ENCODE results near the gene ARHGAP18. TPM values are rescaled to one million over a fixed set of nuclear protein-coding genes. Genes with fewer than 3 reads are reported as not detected.
A peak's percentile ranks its signal among the peaks of the same experiment; 100 is the strongest.

Gene ARHGAP18
- total RNA-seq, 1 donor from 2014 or later = 3.8 TPM

DNA sequence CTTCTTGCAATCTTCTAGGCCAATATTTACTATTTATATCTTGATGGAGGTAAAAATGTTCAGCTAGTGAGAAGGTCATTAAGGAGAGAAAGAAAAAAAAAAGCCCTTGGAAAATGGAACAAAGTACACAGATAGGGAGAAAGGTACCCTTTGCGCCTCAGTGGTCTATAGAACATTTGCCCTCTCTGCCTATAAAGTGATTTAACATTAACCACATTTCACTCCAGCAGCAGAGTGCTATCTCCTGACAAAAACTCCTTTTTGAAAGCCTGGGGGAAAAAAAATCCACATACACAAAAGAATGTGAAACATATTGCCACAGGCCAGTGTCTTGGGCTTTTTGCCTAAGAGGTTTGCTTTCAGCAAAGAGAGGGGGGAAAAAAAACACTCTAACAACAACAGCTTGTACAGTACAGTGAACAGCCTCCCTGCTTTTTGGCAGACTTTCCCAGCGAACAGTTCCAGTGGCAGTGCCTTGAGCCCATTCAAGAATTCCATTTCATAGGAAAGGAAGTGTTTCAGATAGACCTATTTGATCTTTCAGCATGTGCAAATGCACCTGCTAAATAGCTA is 695 bp downstream of the ARHGAP18 start:
- Mint-ChIP-seq H3K27me3 (peaks cover 3% of the 10 kb centered on the region), H3K4me1 (peaks cover 51% of the 10 kb centered on the region), H3K27ac (peak overlapping the region; percentile 91), H3K4me3 (peak overlapping the region; percentile 99), H3K36me3 (ENCODE audit: low read depth) (peaks cover 17% of the 10 kb centered on the region), H3K9me3 (no peaks in the 10 kb centered on the region)
- intact Hi-C loops (cut with micrococcal nuclease) = loop anchor here (1.0 kb wide), 1 partner anchor 37 kb away; no protein-coding TSS in a partner anchor
- DNase-seq = no peak

DNA sequence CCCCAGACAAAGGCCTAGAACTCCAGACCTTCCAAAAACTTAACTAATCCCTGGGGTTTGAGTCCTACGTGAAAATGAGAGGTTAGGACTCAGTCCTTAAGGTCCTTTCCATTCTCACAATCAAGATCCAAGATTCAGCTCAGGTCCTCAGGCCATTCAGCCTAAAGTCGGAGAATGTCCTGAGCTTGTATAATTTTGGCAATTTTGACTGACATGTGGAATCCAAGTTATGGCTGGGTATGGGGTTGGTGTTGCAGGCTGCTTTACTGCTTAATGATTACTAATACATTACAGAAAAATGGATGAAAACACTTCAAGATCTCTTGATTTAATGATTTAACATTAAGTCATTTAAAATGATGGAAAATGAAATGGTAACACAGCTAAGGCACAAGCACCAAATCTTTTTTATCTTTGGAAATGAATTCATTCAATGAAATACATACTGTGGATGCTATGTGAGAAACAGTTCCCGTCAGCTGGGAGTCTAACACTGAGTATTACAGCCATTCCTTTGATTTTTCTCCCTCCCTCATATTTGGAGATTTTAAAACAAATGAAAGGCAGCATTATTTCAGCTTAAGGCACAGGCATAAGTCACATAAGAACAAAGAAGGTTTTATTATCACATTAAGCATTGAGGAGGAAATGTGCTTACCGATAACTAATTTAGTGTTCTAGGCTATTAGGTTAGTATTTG is 1.3 kb downstream of the ARHGAP18 start:
- intact Hi-C loops (cut with micrococcal nuclease) = loop anchor here (1.0 kb wide), 1 partner anchor 36 kb away; no protein-coding TSS in a partner anchor
- no peak for DNase-seq
- Mint-ChIP-seq H3K36me3 (ENCODE audit: low read depth) (peaks cover 17% of the 10 kb centered on the region), H3K4me3 (peak overlapping the region; percentile 99), H3K27me3 (peaks cover 3% of the 10 kb centered on the region), H3K9me3 (no peaks in the 10 kb centered on the region), H3K4me1 (peaks cover 49% of the 10 kb centered on the region), H3K27ac (no peak overlapping the region)

DNA sequence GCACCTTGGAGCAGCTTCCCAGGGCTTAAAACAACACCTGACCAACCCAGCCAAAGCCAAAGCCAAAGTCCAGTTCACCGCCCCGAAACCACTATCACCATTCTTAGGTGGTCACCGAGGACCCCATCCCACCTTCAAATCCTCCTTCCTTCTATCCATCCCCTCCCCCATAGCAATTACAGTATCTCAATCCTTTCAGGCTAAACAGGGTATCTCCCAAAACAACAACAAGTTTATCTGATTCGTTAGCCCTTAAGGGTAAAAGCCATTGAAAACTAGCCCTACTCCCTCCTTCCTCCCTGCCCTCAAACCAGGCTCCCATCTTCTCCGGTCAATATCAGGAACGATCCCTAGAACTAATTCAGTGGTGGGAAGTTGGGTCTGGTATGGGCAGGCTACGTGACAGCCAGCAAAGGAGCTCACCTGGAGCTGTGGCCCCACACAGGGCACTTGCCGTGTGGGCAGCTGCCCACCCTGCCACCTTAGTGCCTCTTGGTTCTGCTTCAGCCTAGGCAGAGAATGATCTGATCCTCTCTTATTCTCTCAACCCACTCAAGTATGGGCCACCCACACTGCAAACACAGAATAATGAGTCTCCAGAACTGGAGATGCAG is 2.0 kb downstream of the ARHGAP18 start:
- Mint-ChIP-seq H3K27ac (no peak overlapping the region), H3K27me3 (peaks cover 3% of the 10 kb centered on the region), H3K9me3 (no peaks in the 10 kb centered on the region), H3K4me1 (peaks cover 49% of the 10 kb centered on the region), H3K4me3 (peak overlapping the region; percentile 99), H3K36me3 (ENCODE audit: low read depth) (peaks cover 17% of the 10 kb centered on the region)
- intact Hi-C loops (cut with micrococcal nuclease) = no loop called here
- DNase-seq = no peak

DNA sequence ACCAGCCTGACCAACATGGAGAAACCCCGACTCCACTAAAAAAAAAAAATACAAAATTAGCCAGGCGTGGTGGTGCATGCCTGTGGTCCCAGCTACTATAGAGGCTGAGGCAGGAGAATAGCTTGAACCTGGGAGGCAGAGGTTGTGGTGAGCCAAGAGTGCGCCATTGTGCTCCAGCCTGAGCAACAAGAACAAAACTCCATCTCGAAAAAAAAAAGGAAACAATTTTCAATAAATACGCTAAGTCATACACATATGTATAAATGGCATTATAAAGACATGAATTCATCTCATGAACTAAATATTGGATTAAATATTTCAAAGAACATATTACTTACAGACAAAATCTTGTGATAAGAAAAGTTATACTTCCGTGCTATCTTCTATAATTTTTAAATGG is 2.9 kb downstream of the ARHGAP18 start:
- H3K27ac Mint-ChIP-seq = no peak overlapping the region
- H3K9me3 Mint-ChIP-seq = no peaks in the 10 kb centered on the region
- H3K4me3 Mint-ChIP-seq = no peak overlapping the region
- DNase-seq = no peak
- intact Hi-C loops (cut with micrococcal nuclease) = no loop called here
- H3K36me3 Mint-ChIP-seq (ENCODE audit: low read depth) = peaks cover 17% of the 10 kb centered on the region
- H3K4me1 Mint-ChIP-seq = peaks cover 54% of the 10 kb centered on the region
- peaks cover 3% of the 10 kb centered on the region for H3K27me3 Mint-ChIP-seq

DNA sequence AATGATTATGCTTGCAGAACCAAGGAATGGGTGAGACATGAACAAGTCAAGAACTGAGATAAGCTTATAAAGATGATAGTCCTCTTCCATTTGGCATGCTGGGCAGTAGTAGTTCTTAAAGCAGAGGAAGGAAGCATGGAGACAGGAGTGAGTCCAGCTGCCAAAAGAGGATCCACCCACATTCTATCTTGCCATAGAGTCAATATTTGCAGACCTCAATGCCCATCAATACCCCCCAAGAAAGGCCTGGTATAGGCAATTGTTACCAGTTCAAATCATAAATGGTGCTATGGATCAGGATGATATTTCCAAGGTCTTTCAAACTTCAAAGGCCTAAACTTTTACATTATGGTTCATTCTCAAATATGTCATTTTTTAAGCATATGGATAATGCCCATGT is 4.8 kb downstream of the ARHGAP18 start:
- DNase-seq = no peak
- H3K36me3 Mint-ChIP-seq (ENCODE audit: low read depth) = peaks cover 17% of the 10 kb centered on the region
- H3K27me3 Mint-ChIP-seq = no peaks in the 10 kb centered on the region
- no peak overlapping the region for H3K27ac Mint-ChIP-seq
- intact Hi-C loops (cut with micrococcal nuclease) = no loop called here
- no peak overlapping the region for H3K4me3 Mint-ChIP-seq
- peaks cover 47% of the 10 kb centered on the region for H3K4me1 Mint-ChIP-seq
- no peaks in the 10 kb centered on the region for H3K9me3 Mint-ChIP-seq

DNA sequence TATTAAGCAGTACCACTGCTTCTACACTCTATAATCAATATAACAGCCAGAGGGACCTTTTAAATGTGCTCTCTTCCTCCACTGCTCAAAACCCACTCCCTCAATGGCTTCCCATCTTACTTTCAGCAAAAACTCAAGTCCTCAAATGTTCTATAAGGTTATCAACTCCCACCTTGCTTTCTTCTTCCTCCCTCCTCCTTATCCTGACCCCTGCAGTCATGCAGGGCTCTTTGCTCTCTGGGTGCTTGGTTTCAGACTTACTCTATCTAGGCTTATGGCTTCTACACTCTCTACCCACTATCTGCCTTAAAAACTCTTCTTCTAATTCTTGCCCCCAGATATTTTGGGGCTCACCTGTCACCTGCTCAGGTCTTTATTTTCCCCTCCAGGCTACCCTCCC is 5.3 kb downstream of the ARHGAP18 start:
- H3K4me1 Mint-ChIP-seq = peaks cover 43% of the 10 kb centered on the region
- H3K27me3 Mint-ChIP-seq = no peaks in the 10 kb centered on the region
- H3K27ac Mint-ChIP-seq = no peak overlapping the region
- no peak for DNase-seq
- H3K4me3 Mint-ChIP-seq = no peak overlapping the region
- intact Hi-C loops (cut with micrococcal nuclease) = no loop called here
- peaks cover 17% of the 10 kb centered on the region for H3K36me3 Mint-ChIP-seq (ENCODE audit: low read depth)
- H3K9me3 Mint-ChIP-seq = no peaks in the 10 kb centered on the region

DNA sequence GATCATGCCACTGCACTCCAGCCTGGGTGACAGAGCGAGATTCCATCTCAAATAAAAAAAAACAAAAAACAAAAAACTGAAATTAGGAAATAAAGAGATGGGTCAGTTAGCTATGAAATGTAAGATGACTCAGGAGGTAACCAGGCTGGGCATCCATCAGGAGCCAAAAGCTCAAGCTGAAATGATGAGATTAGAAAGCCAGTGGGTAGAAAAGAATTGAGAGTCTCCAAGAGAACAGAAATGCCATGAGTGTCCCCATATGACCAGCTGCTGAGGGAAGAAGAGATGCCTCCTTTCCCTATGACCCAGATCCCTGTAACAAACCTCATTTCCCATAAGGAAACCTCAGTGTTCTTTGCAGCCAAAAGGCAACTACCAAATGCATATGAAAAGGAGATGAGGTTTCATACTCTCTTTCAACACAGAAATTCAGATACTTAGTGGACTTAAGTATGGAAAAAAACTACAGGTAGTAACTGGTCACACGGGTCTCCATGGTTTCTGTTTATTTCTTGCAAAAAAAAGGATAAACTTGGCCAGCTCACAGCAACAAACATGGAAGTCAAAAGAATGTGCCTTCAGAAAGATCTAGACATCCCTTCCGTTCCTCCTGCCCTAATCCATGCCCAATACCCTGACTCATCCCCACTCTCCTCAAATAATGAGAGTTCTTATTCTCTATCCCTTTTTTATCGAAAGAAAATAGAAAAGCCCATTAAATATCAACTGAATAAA is 8.1 kb downstream of the ARHGAP18 start:
- peak overlapping the region; percentile 45 for H3K27ac Mint-ChIP-seq
- no peaks in the 10 kb centered on the region for H3K9me3 Mint-ChIP-seq
- intact Hi-C loops (cut with micrococcal nuclease) = no loop called here
- H3K4me1 Mint-ChIP-seq = peaks cover 30% of the 10 kb centered on the region
- no peaks in the 10 kb centered on the region for H3K27me3 Mint-ChIP-seq
- H3K36me3 Mint-ChIP-seq (ENCODE audit: low read depth) = peaks cover 19% of the 10 kb centered on the region
- no peak overlapping the region for H3K4me3 Mint-ChIP-seq
- DNase-seq = peak; percentile 28

DNA sequence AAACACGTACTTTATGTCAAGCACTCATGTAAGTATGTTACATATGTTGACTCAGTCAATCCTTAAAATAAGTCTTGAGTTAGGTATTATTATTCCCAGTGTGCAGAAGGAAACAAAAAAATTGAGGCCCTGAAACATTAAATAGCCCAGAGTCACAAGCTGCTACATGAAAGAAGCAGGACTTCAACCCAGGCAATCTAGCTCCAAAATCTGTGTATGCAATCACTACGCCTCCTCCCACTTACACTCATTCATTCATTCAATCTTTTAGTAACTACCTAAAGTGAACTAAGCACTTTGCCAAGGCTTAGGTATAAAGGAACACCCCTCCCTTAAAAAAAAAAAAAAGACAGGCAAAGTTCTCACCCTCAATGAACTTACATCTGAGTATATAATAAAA is 9.3 kb downstream of the ARHGAP18 start:
- DNase-seq = peak; percentile 17
- H3K9me3 Mint-ChIP-seq = no peaks in the 10 kb centered on the region
- peaks cover 11% of the 10 kb centered on the region for H3K36me3 Mint-ChIP-seq (ENCODE audit: low read depth)
- intact Hi-C loops (cut with micrococcal nuclease) = no loop called here
- H3K4me3 Mint-ChIP-seq = no peak overlapping the region
- H3K27me3 Mint-ChIP-seq = no peaks in the 10 kb centered on the region
- peaks cover 40% of the 10 kb centered on the region for H3K4me1 Mint-ChIP-seq
- H3K27ac Mint-ChIP-seq = no peak overlapping the region

DNA sequence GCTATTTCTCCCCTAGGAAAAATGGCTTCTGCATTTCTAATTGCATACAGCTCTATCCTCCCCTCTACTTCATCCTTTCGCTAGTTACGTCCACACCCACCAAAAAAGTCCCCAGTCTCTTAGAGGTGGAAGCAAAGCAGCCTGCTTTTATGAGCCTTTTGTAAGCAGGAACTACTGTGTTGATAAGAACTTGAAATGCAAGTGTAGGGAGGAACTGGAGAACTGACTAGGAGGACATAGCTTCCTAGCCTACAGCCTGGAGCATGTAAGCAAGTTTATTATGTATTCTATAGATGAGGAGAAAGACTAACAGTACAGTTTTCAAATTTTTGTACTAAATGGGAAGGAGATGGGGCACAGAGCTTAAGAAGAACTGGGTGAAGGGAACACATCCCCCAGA is 10.3 kb downstream of the ARHGAP18 start:
- Mint-ChIP-seq H3K4me3 (no peak overlapping the region), H3K27me3 (no peaks in the 10 kb centered on the region), H3K9me3 (no peaks in the 10 kb centered on the region), H3K36me3 (ENCODE audit: low read depth) (peaks cover 5% of the 10 kb centered on the region), H3K27ac (no peak overlapping the region), H3K4me1 (peaks cover 43% of the 10 kb centered on the region)
- intact Hi-C loops (cut with micrococcal nuclease) = no loop called here
- DNase-seq = peak; percentile 41

DNA sequence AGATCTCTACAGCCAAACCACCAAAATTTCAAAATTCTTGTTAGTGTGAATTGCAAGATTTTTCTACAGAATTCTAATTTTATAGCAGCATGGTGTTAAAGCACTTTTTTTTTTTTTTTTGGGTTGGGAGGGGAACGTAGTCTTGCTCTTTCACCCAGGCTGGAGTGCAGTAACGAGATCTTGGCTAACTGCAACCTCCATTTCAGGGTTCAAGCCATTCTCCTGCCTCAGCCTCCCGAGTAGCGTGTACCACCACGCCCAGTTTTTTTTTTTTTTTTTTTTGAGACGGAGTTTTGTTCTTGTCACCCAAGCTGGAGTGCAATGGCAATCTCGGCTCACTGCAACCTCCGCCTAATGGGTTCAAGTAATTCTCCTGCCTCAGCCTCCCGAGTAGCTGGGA is 11.5 kb downstream of the ARHGAP18 start:
- DNase-seq = no peak
- H3K4me3 Mint-ChIP-seq = no peak overlapping the region
- peaks cover 5% of the 10 kb centered on the region for H3K36me3 Mint-ChIP-seq (ENCODE audit: low read depth)
- H3K27ac Mint-ChIP-seq = no peak overlapping the region
- H3K9me3 Mint-ChIP-seq = no peaks in the 10 kb centered on the region
- H3K27me3 Mint-ChIP-seq = no peaks in the 10 kb centered on the region
- intact Hi-C loops (cut with micrococcal nuclease) = no loop called here
- peaks cover 49% of the 10 kb centered on the region for H3K4me1 Mint-ChIP-seq

DNA sequence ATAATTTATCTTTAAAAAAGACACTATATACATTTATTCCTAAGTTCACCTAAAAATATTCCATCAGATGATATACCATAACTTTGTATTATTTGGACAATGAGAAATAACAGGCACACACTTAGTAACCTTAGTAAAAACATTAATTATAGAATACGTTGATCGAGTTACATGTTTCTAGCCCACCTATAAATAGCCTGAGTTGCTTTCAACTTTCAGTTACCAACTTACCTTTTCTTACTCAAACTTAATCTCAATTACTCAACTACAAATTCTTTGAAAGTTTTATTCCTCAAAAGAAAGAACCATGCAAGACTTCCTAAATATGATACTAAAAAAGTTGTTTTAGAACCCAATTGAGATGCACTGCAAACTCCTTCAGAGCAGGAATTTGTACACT is 12.2 kb downstream of the ARHGAP18 start:
- peaks cover 5% of the 10 kb centered on the region for H3K36me3 Mint-ChIP-seq (ENCODE audit: low read depth)
- no peaks in the 10 kb centered on the region for H3K27me3 Mint-ChIP-seq
- H3K4me1 Mint-ChIP-seq = peaks cover 55% of the 10 kb centered on the region
- no peak overlapping the region for H3K4me3 Mint-ChIP-seq
- no peaks in the 10 kb centered on the region for H3K9me3 Mint-ChIP-seq
- no peak for DNase-seq
- H3K27ac Mint-ChIP-seq = no peak overlapping the region
- intact Hi-C loops (cut with micrococcal nuclease) = no loop called here

DNA sequence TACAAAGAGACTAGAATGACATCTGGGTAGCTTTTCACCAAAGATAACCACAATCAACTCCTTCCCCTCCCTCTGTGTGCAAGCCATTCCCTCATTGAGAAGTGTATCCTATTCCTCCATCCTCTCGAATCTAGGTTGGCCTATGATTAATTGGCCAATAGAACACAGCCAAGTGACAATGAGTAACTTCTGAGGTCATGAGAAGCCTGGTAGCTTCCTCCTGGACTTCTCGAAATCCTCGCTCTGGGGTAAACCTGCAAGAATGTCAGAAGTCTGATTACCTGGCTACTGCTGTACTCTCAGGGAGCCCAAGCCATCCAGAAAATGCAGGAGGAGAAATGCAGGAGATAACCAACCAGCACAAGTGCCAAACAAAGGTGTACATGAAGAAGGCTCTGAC is 13.1 kb downstream of the ARHGAP18 start:
- no peak overlapping the region for H3K27ac Mint-ChIP-seq
- DNase-seq = peak; percentile 46
- H3K9me3 Mint-ChIP-seq = no peaks in the 10 kb centered on the region
- intact Hi-C loops (cut with micrococcal nuclease) = no loop called here
- H3K27me3 Mint-ChIP-seq = no peaks in the 10 kb centered on the region
- peaks cover 5% of the 10 kb centered on the region for H3K36me3 Mint-ChIP-seq (ENCODE audit: low read depth)
- H3K4me3 Mint-ChIP-seq = no peak overlapping the region
- peaks cover 54% of the 10 kb centered on the region for H3K4me1 Mint-ChIP-seq

DNA sequence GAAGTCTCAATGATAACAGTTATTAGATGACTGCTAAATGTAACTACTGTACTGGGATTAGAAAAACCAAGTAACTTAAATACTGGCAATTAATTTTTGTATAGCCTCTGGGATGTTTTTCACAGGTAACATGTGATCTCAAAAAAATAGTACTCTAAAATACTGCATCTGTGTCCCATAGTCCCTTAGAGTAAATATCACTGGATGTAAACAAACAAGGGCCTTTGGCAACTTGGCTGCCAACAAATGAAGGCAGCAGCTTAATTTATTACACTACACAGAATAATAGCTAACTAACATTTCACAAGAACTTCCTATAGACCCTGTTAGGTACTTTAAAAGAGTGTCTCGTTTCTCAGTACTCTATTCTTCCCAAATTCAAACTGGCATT is 14.0 kb downstream of the ARHGAP18 start:
- no peaks in the 10 kb centered on the region for H3K9me3 Mint-ChIP-seq

More for the DNA sequence above, 14.0 kb downstream of the ARHGAP18 start:
- intact Hi-C loops (cut with micrococcal nuclease) = no loop called here
- Mint-ChIP-seq H3K36me3 (ENCODE audit: low read depth) (peaks cover 7% of the 10 kb centered on the region), H3K4me1 (peaks cover 57% of the 10 kb centered on the region), H3K27me3 (no peaks in the 10 kb centered on the region), H3K27ac (peak overlapping the region; percentile 21), H3K4me3 (peak overlapping the region; percentile 59)
- peak; percentile 40 for DNase-seq

Data from activated CD4-positive, alpha-beta T cell treated with anti-CD3 and anti-CD28 coated beads, Interleukin-2, amount 10 ng/mL, durations not matched to agents 24 days and 14 days (primary cell).